PC-3 (cell line): ENCODE data around the gene HOXB1. TPM values are rescaled to one million over a fixed set of nuclear protein-coding genes. Genes with fewer than 3 reads are reported as not detected.
A peak's percentile ranks its signal among the peaks of the same experiment; 100 is the strongest.

Experiments used
- ATAC-seq: fragments of 200-7000 bp; cut with Tn5 transposase; 2 replicates; pipeline ENCODE4 v1.9.1; 2020; ENCODE audit warnings: mild to moderate bottlenecking, moderate library complexity
- BruUV-seq: library from RNA; stranded (reverse); fragments of 400-500 nt; replicated peaks from 2 replicates; lab custom pipeline; 2021; lab: Mats Ljungman, UMichigan
- CTCF ChIA-PET: fragments of 300-600 bp; sonication (Branson Sonifier 250); formaldehyde crosslinking; loops from one replicate; lab custom pipeline; 2022; ENCODE audit warnings: antibody characterized with exemption; lab: Charles Lee
- POLR2A ChIA-PET: fragments of 300-600 bp; sonication (Branson Sonifier 250); formaldehyde crosslinking; loops from one replicate; lab custom pipeline; 2022; ENCODE audit warnings: antibody characterized with exemption; ENCODE audit not compliant: unreplicated experiment; lab: Charles Lee
- DNase-seq: peaks from one replicate; pipeline ENCODE4 v3.0.0-alpha.2; 2015
- H2AFZ ChIP-seq: fragments of 300-600 bp; sonication (generic); 2 replicates; pipeline ENCODE4 v1.6.0; 2016; ENCODE audit warnings: antibody characterized with exemption, low read length
- H3F3A ChIP-seq: fragments of 300-600 bp; sonication (generic); one replicate; pipeline ENCODE4 v1.6.0; 2017; ENCODE audit warnings: antibody characterized with exemption, low read length, control low read depth, mild to moderate bottlenecking; ENCODE audit not compliant: unreplicated experiment
- H3K27ac ChIP-seq: fragments of 300-600 bp; sonication (generic); 2 replicates; pipeline ENCODE4 v1.5.1; 2016; ENCODE audit warnings: mild to moderate bottlenecking, low read length
- H3K27me3 ChIP-seq: fragments of 300-600 bp; sonication (generic); 2 replicates; pipeline ENCODE4 v1.6.1; 2016; ENCODE audit warnings: low read length, mixed read lengths
- H3K36me3 ChIP-seq: fragments of 300-600 bp; sonication (generic); 2 replicates; pipeline ENCODE4 v1.6.1; 2016; ENCODE audit warnings: low read depth, mixed run types, low read length, mixed read lengths
- H3K4me1 ChIP-seq: fragments of 300-600 bp; sonication (generic); 2 replicates; pipeline ENCODE4 v1.5.1; 2016; ENCODE audit warnings: low read length; ENCODE audit not compliant: insufficient read depth
- H3K4me2 ChIP-seq: fragments of 300-600 bp; sonication (generic); 2 replicates; pipeline ENCODE4 v1.6.0; 2016; ENCODE audit warnings: low read length
- H3K4me3 ChIP-seq: fragments of 300-600 bp; sonication (generic); 2 replicates; pipeline ENCODE4 v1.5.1; 2016; ENCODE audit warnings: mild to moderate bottlenecking, low read length, mixed read lengths
- H3K79me2 ChIP-seq: fragments of 300-600 bp; sonication (generic); 2 replicates; pipeline ENCODE4 v1.6.1; 2017; ENCODE audit warnings: low read length, mixed read lengths
- H3K9ac ChIP-seq: fragments of 300-600 bp; sonication (generic); 2 replicates; pipeline ENCODE4 v1.6.0; 2016; ENCODE audit warnings: mild to moderate bottlenecking, low read length
- H3K9me2 ChIP-seq: fragments of 300-600 bp; sonication (generic); replicated peaks from 2 replicates; pipeline ENCODE4 v1.6.1; 2016; ENCODE audit warnings: mixed run types, low read length, mixed read lengths
- H3K9me3 ChIP-seq: fragments of 300-600 bp; sonication (generic); 2 replicates; pipeline ENCODE4 v1.6.1; 2016; ENCODE audit warnings: low read length, mixed read lengths
- H4K20me1 ChIP-seq: fragments of 300-600 bp; sonication (generic); 2 replicates; pipeline ENCODE4 v1.6.1; 2016; ENCODE audit warnings: low read length, mixed read lengths
- EZH2 ChIP-seq: fragments of 300-600 bp; sonication (generic); IDR thresholded peaks from one replicate; pipeline ENCODE4 v1.6.1; 2017; ENCODE audit warnings: antibody characterized with exemption, mild to moderate bottlenecking, low read length; ENCODE audit not compliant: unreplicated experiment
- EZH2phosphoT487 ChIP-seq: fragments of 300-600 bp; sonication (generic); IDR thresholded peaks from 2 replicates; pipeline ENCODE4 v1.6.1; 2018; ENCODE audit warnings: mild to moderate bottlenecking, antibody characterized with exemption, low read length, borderline replicate concordance
- intact Hi-C: fragments of 100-400 bp; cut with micrococcal nuclease; formaldehyde crosslinking; loops from 2 replicates; pipeline ENCODE4 v1.9.0; 2023
- total RNA-seq: library from RNA; depleted of rRNA; stranded (reverse); fragments of >200 nt; gene quantifications from 2 replicates; pipeline ENCODE4 v1.2.3, GENCODE V29; 2014
- TF ChIP-seq, protein P1 (sequence below): fragments of 300-600 bp; sonication (generic); conservative IDR thresholded peaks from 2 replicates; pipeline ENCODE4 v1.5.1; 2017; ENCODE audit warnings: antibody characterized with exemption, low read depth, mild to moderate bottlenecking, low read length

Gene HOXB1
- total RNA-seq, 1 experiment from 2014 or later, result not detected

DNA sequence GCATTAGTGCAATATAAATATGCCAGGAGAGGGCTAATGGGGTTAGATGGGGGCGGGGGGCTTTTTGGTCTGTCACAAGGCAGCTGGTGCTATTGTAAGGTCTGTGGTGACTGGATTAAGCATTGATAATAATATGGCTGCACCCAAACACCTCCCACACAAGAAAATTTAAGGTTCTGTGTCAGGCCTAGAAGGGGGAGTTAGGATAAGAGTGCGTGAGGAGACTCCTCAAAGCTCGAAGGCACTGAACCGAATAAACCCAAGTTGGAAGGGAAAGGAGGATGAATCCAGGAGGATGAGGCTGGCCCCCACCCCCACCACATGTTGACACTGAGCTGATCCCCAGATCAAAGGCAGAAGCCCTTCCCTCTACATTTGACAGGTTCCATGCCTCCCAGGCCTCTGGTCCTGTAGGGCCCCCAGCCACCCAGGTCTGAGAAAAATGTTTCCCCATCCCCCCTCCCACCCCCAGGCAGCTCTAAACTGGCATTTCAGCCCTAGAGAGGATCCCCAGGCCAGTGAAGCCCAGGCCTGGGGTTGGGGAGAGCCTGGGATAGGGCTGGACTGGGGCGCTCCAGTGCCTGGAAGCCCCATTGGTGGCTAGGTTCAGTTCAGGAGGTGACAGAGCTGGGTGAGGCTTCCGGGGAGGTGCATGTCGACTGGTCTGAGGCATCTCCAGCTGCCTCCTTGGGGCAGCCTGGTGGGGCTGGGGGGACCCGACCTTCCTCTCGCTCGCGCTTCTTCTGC lies 1.7 kb downstream of the HOXB1 start:
- CTCF ChIA-PET, result no interaction called here
- no peaks in the 10 kb centered on the region for H3K36me3 ChIP-seq
- BruUV-seq, result no TSS peak
- H2AFZ ChIP-seq, result no peak overlapping the region
- no peaks in the 10 kb centered on the region for H4K20me1 ChIP-seq
- H3K4me1 ChIP-seq, result no peaks in the 10 kb centered on the region
- no peak for DNase-seq
- intact Hi-C loops, result no loop called here
- H3K27ac ChIP-seq, result no peak overlapping the region
- no peak overlapping the region for H3K4me3 ChIP-seq
- no peaks in the 10 kb centered on the region for H3K27me3 ChIP-seq
- H3K9me3 ChIP-seq, result no peaks in the 10 kb centered on the region
- H3K9ac ChIP-seq, result no peak overlapping the region
- H3K9me2 ChIP-seq, result no peaks in the 10 kb centered on the region
- TF ChIP-seq EZH2 (no peak), EZH2phosphoT487 (no peak)
- TF ChIP-seq, protein P1, sequence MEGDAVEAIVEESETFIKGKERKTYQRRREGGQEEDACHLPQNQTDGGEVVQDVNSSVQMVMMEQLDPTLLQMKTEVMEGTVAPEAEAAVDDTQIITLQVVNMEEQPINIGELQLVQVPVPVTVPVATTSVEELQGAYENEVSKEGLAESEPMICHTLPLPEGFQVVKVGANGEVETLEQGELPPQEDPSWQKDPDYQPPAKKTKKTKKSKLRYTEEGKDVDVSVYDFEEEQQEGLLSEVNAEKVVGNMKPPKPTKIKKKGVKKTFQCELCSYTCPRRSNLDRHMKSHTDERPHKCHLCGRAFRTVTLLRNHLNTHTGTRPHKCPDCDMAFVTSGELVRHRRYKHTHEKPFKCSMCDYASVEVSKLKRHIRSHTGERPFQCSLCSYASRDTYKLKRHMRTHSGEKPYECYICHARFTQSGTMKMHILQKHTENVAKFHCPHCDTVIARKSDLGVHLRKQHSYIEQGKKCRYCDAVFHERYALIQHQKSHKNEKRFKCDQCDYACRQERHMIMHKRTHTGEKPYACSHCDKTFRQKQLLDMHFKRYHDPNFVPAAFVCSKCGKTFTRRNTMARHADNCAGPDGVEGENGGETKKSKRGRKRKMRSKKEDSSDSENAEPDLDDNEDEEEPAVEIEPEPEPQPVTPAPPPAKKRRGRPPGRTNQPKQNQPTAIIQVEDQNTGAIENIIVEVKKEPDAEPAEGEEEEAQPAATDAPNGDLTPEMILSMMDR, result no peak
- H3F3A ChIP-seq, result no peaks in the 10 kb centered on the region
- no peak overlapping the region for H3K4me2 ChIP-seq
- POLR2A ChIA-PET, result no interaction called here
- no peak for ATAC-seq
- H3K79me2 ChIP-seq, result no peaks in the 10 kb centered on the region

DNA sequence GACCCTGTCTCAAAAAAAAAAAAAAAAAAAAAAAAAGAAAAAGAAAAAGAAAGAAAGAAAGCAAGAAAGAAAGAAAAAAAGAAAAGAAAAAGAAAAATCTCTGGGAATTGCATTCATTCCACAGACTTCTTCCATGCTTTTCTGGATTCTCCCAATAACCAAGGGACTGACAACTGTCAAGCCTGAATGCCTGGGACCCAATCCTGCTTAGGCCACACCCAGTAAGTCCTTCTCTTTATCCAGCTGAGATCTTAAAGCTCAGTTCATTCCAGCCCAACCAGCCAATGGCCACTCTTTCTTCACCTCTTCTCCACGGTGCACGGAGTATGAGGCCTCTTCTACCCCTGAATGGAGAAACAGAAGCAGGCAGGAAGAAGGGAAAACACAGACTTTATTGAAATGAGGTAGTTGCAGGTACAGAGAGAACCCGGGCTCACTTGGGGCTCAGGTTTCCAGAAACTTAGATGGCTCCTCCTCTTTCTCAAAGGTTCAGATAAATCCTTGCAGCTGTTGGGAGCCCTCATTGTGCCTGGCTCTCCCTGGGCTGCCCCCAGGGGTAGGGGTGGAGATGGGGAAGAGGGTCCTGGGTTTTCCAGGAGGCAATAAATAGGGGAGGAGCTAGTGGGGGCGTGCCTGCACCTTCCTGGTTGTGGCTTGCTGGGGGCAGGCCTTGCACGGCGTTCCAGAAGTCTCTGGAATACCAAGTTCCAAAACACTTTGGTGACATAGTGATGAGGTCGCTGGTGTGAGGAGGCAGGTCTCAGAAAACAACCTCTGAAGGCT lies 2.5 kb downstream of the HOXB1 start:
- Histone ChIP-seq H3K4me3 (no peak overlapping the region), H3F3A (no peaks in the 10 kb centered on the region), H2AFZ (0 out of 2 replicates have a peak overlapping the region, but pooled peaks have one; percentile 41), H3K4me1 (no peaks in the 10 kb centered on the region), H4K20me1 (no peaks in the 10 kb centered on the region), H3K9me3 (no peaks in the 10 kb centered on the region), H3K9ac (no peak overlapping the region), H3K9me2 (no peaks in the 10 kb centered on the region), H3K4me2 (no peak overlapping the region), H3K27ac (no peak overlapping the region), H3K36me3 (no peaks in the 10 kb centered on the region), H3K79me2 (no peaks in the 10 kb centered on the region), H3K27me3 (no peaks in the 10 kb centered on the region)
- TF ChIP-seq EZH2, result no peak
- no peak for TF ChIP-seq EZH2phosphoT487
- TF ChIP-seq, protein P1, result no peak
- ATAC-seq (no peak), DNase-seq (no peak)
- ChIA-PET POLR2A (no interaction called here), CTCF (no interaction called here)
- BruUV-seq, result no TSS peak
- intact Hi-C loops, result no loop called here
